ENCODE results near the gene ETV7.
"Not testable (repeated sequence)": the region's sequence is repeated elsewhere in the genome, so short reads cannot be mapped to it uniquely, and the experiment has no call there.

DNA sequence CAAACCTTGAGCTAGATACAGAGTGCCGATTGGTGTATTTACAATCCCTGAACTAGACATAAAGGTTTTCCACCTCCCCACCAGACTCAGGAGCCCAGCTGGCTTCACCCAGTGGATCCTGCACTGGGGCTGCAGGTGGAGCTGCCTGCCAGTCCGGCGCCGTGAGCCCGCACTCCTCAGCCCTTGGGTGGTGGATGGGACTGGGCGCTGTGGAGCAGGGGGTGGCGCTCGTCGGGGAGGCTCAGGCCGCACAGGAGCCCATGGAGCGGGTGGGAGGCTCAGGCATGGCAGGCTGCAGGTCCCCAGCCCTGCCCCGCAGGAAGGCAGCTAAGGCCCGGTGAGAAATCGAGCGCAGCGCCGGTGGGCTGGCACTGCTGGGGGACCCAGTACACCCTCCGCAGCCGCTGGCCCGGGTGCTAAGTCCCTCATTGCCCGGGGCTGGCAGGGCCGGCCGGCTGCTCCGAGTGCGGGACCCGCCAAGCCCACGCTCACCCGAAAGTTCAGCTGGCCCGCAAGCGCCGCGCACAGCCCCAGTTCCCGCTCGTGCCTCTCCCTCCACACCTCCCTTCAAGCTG lies 23.3 kb downstream of the ETV7 start:
- TF ChIP-seq EZH2 (IDR thresholded peaks at IDR 0.05; ENCODE audit: low read length, missing control alignments) = not testable (repeated sequence)
- TF ChIP-seq, protein P1, sequence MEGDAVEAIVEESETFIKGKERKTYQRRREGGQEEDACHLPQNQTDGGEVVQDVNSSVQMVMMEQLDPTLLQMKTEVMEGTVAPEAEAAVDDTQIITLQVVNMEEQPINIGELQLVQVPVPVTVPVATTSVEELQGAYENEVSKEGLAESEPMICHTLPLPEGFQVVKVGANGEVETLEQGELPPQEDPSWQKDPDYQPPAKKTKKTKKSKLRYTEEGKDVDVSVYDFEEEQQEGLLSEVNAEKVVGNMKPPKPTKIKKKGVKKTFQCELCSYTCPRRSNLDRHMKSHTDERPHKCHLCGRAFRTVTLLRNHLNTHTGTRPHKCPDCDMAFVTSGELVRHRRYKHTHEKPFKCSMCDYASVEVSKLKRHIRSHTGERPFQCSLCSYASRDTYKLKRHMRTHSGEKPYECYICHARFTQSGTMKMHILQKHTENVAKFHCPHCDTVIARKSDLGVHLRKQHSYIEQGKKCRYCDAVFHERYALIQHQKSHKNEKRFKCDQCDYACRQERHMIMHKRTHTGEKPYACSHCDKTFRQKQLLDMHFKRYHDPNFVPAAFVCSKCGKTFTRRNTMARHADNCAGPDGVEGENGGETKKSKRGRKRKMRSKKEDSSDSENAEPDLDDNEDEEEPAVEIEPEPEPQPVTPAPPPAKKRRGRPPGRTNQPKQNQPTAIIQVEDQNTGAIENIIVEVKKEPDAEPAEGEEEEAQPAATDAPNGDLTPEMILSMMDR (conservative IDR thresholded peaks at IDR 0.05 in 1 of 2, IDR thresholded peaks at IDR 0.05 in 1 of 2; ENCODE audit: low read depth in 1 of 2, low read length in 2 of 2) = not testable (repeated sequence)

Data from fibroblast of lung (primary cell).